Natural killer cell (primary cell): ENCODE results near the gene TRIM66. TPM values are rescaled to one million over a fixed set of nuclear protein-coding genes. Genes with fewer than 3 reads are reported as not detected.
A peak's percentile ranks its signal among the peaks of the same experiment; 100 is the strongest.

Experiments
- ATAC-seq, 3 donors: fragments of 150-1000 bp in 2 of 3; fragments of 200-7000 bp in 1 of 3; cut with Tn5 transposase; 1 replicate in 1 of 3; 2 replicates in 2 of 3; pipeline ENCODE4 v1.10.0; 2021; ENCODE audit warnings: mild to moderate bottlenecking in 2 of 3, moderate library complexity in 2 of 3
- DNase-seq, 2 donors: peaks; one replicate each; pipeline versions ENCODE4 v3.0.0 to v3.0.0-alpha.2; 2013 to 2021; ENCODE audit warnings: mixed read lengths in 1 of 2
- H3K27ac ChIP-seq: one replicate; pipeline ENCODE4 v1.5.1; 2013; ENCODE audit warnings: mild to moderate bottlenecking, low read length
- H3K27me3 ChIP-seq: one replicate; pipeline ENCODE4 v1.6.1; 2013; ENCODE audit warnings: low read length; ENCODE audit not compliant: control insufficient read depth, insufficient read depth
- H3K36me3 ChIP-seq: one replicate; pipeline ENCODE4 v1.6.1; 2013; ENCODE audit warnings: low read length; ENCODE audit not compliant: control insufficient read depth, insufficient read depth
- H3K4me1 ChIP-seq: one replicate; pipeline ENCODE4 v1.6.1; 2013; ENCODE audit warnings: low read length; ENCODE audit not compliant: control insufficient read depth, insufficient read depth
- H3K4me3 ChIP-seq: one replicate; pipeline ENCODE4 v1.5.1; 2013; ENCODE audit warnings: low read length
- H3K9me3 ChIP-seq: one replicate; pipeline ENCODE4 v1.6.1; 2013; ENCODE audit warnings: low read length; ENCODE audit not compliant: control insufficient read depth, insufficient read depth
- H3K27ac Mint-ChIP-seq, 2 donors: one replicate each; pipeline ENCODE4 v1.8.0; 2022; ENCODE audit warnings: mild to moderate bottlenecking in 2 of 2, mixed read lengths in 2 of 2, moderate library complexity in 1 of 2
- H3K27me3 Mint-ChIP-seq, 2 donors: one replicate each; pipeline ENCODE4 v1.8.0; 2022; ENCODE audit warnings: low read depth in 2 of 2, mixed read lengths in 2 of 2
- H3K36me3 Mint-ChIP-seq: one replicate; pipeline ENCODE4 v1.8.0; 2022; ENCODE audit warnings: mixed read lengths
- H3K4me1 Mint-ChIP-seq, 2 donors: one replicate each; pipeline ENCODE4 v1.8.0; 2022; ENCODE audit warnings: mixed read lengths in 2 of 2
- H3K4me3 Mint-ChIP-seq: one replicate; pipeline ENCODE4 v1.8.0; 2022; ENCODE audit warnings: mild to moderate bottlenecking, moderate library complexity, mixed read lengths
- H3K9me3 Mint-ChIP-seq, 2 donors: one replicate each; pipeline ENCODE4 v1.8.0; 2022; ENCODE audit warnings: mixed read lengths in 2 of 2
- WGBS: methylation state at CpG from one replicate; pipeline ENCODE4 v1.1.7; 2013; ENCODE audit warnings: missing lambda C conversion rate; ENCODE audit not compliant: insufficient coverage; 5-methylcytosine and 5-hydroxymethylcytosine counted together
- intact Hi-C: fragments of 100-400 bp; cut with micrococcal nuclease; formaldehyde crosslinking; loops from one replicate; pipeline ENCODE4 v1.14.2; 2022
- total RNA-seq, 4 donors: library from RNA; stranded (reverse); fragments of 120-200 nt in 1 of 4; gene quantifications; one replicate each; pipeline versions ENCODE4 v1.2.3 to v1.2.4, GENCODE V29; 2013 to 2022
- TF ChIP-seq, protein P1 (sequence below): fragments of 200-600 bp; IDR thresholded peaks from one replicate; pipeline ENCODE4 v1.8.0; 2022; ENCODE audit warnings: antibody characterized with exemption

The TRIM66 gene
- total RNA-seq, 3 donors from 2014 or later (not counting 1 experiment from before 2014, with no cell fraction given) = 13.7 to 24.4 (median 14.3) TPM

DNA sequence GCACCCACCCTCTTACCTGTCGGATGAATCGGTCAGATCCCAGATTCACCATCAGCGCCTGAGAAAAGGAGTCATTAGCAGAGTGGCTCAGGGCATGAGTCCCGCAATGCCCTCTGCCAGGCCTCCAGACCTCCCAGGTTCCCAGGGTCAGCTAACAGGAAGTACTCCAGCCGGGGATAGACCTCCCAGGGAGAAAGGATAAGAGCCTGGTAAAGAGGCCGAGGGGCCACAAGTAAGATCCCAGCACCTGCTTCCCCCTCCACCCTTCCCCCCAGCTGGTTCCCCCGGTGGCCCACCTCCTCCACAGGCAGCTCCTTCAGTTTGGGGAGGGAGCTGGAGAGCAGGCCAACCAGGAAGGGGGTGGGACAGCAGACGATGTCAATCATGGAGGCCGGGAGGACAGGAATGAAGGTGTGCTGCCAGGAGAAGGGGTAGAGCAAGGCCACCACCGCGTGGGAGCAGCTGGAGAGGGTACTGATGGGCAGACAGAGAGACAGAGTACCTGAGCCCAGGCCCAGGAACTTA is 16.5 kb upstream of the TRIM66 start:
- intact Hi-C loops = no loop called here
- H3K4me1 Mint-ChIP-seq = peaks cover 0 to 4% of the 10 kb centered on the region in 2 donors
- WGBS = 94% methylated on average over 9 of the region's 11 CpGs

DNA sequence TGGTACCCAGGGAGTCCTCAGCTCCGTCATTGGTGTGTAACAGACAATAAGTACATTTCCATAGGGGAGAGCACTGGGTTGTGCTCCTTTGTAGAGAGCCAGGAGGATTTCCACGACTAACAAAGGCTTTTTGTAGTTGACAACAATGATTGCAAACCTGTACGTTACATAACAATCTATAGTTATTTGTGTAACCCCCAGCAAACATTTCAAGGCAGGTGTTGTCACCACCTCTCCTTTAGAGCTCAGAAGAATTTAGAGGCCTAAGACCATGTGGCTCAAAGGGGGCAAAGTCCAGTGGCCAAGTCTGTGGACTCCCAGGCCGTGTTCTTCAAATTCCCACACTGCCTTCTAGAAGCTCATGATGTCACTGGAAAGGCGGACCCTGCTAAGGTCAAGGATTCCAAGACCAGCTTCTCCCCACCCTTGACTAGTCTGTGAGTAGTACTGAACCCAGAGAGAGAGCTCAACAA is 15.9 kb upstream of the TRIM66 start:
- TF ChIP-seq, protein P1, sequence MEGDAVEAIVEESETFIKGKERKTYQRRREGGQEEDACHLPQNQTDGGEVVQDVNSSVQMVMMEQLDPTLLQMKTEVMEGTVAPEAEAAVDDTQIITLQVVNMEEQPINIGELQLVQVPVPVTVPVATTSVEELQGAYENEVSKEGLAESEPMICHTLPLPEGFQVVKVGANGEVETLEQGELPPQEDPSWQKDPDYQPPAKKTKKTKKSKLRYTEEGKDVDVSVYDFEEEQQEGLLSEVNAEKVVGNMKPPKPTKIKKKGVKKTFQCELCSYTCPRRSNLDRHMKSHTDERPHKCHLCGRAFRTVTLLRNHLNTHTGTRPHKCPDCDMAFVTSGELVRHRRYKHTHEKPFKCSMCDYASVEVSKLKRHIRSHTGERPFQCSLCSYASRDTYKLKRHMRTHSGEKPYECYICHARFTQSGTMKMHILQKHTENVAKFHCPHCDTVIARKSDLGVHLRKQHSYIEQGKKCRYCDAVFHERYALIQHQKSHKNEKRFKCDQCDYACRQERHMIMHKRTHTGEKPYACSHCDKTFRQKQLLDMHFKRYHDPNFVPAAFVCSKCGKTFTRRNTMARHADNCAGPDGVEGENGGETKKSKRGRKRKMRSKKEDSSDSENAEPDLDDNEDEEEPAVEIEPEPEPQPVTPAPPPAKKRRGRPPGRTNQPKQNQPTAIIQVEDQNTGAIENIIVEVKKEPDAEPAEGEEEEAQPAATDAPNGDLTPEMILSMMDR = no peak
- 98% methylated on average over 4 of the region's 5 CpGs for WGBS

More for the DNA sequence above, 16.5 kb upstream of the TRIM66 start:
- TF ChIP-seq, protein P1 = no peak
- Mint-ChIP-seq H3K27ac (no peak overlapping the region), H3K36me3 (no peaks in the 10 kb centered on the region), H3K4me3 (no peak overlapping the region), H3K27me3 (no peaks in the 10 kb centered on the region), H3K9me3 (no peaks in the 10 kb centered on the region)
- no peaks in the 10 kb centered on the region for H3K27me3 ChIP-seq
- H3K4me1 ChIP-seq = peaks cover 4% of the 10 kb centered on the region
- ATAC-seq (no peak), DNase-seq (no peak)
- H3K36me3 ChIP-seq = no peaks in the 10 kb centered on the region
- H3K27ac ChIP-seq = no peak overlapping the region
- no peak overlapping the region for H3K4me3 ChIP-seq
- H3K9me3 ChIP-seq = no peaks in the 10 kb centered on the region

DNA sequence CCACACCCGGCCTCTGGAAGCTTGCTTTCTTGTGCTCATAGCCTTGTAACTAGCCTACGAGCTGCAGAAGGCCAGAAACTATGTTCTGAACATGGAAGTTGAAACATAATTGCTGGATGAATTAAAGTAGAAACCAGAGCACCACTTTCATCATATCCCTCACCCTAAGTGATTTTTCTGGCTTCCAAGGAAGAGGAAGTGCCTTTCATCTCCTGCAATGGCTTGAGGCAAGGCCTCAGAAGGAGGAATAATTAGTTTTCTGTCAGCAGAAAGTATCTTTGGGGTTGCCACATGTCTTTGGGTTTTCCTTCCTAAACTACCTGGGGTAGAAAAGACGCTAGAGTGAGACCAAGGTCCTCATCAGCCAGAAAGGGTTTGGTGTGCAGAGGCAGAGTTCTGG is 14.6 kb upstream of the TRIM66 start:
- H3K4me3 Mint-ChIP-seq = no peak overlapping the region
- Histone ChIP-seq H3K4me1 (peaks cover 4% of the 10 kb centered on the region), H3K4me3 (no peak overlapping the region), H3K27ac (no peak overlapping the region), H3K27me3 (no peaks in the 10 kb centered on the region), H3K9me3 (no peaks in the 10 kb centered on the region), H3K36me3 (no peaks in the 10 kb centered on the region)
- ATAC-seq (no peak), DNase-seq (no peak)
- no peaks in the 10 kb centered on the region for H3K36me3 Mint-ChIP-seq
- no peaks in the 10 kb centered on the region for H3K27me3 Mint-ChIP-seq
- peaks cover 0 to 2% of the 10 kb centered on the region in 2 donors for H3K4me1 Mint-ChIP-seq
- H3K9me3 Mint-ChIP-seq = no peaks in the 10 kb centered on the region
- intact Hi-C loops = no loop called here
- TF ChIP-seq, protein P1 = no peak
- H3K27ac Mint-ChIP-seq = peak overlapping the region in 1 of 2 donors; percentile 18
- whole genome bisulfite sequencing = 96% methylated on average over 3 of the region's 3 CpGs

More for the DNA sequence above, 15.9 kb upstream of the TRIM66 start:
- no peak overlapping the region for H3K4me3 ChIP-seq
- no peak overlapping the region for H3K27ac Mint-ChIP-seq
- peaks cover 4% of the 10 kb centered on the region for H3K4me1 ChIP-seq
- peaks cover 0 to 4% of the 10 kb centered on the region in 2 donors for H3K4me1 Mint-ChIP-seq
- H3K4me3 Mint-ChIP-seq = no peak overlapping the region
- no peaks in the 10 kb centered on the region for H3K36me3 ChIP-seq
- no peaks in the 10 kb centered on the region for H3K27me3 Mint-ChIP-seq
- intact Hi-C loops = no loop called here
- no peaks in the 10 kb centered on the region for H3K9me3 Mint-ChIP-seq
- no peak for DNase-seq
- no peaks in the 10 kb centered on the region for H3K36me3 Mint-ChIP-seq
- no peaks in the 10 kb centered on the region for H3K9me3 ChIP-seq
- no peak overlapping the region for H3K27ac ChIP-seq
- H3K27me3 ChIP-seq = no peaks in the 10 kb centered on the region
- ATAC-seq = no peak

DNA sequence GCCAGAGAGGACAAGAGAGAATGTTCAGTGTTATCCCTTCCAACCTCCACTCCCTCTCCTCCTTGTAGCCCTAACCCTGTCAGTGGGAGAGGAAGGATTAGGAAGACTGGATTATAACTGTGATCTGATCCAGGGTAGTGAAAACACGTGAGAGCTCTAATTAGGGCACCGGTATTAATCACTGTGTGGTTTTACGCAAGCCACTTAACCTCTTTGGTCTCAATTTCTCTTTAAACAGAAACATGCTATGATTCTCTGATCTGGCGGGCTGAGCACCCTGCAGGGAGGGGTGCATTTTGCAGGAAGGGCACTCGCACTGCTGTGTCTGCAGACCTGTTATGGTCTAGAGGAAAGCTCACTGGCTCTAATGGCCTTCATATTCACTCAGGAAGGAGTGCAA is 11.7 kb upstream of the TRIM66 start:
- 87% methylated on average over 5 of the region's 5 CpGs for WGBS
- no peak overlapping the region for H3K4me3 Mint-ChIP-seq
- intact Hi-C loops = no loop called here
- no peaks in the 10 kb centered on the region for H3K27me3 Mint-ChIP-seq
- DNase-seq = no peak
- Histone ChIP-seq H3K9me3 (no peaks in the 10 kb centered on the region), H3K36me3 (no peaks in the 10 kb centered on the region), H3K4me1 (no peaks in the 10 kb centered on the region), H3K27me3 (no peaks in the 10 kb centered on the region), H3K4me3 (no peak overlapping the region), H3K27ac (no peak overlapping the region)
- TF ChIP-seq, protein P1 = no peak
- H3K9me3 Mint-ChIP-seq = no peaks in the 10 kb centered on the region
- no peak overlapping the region for H3K27ac Mint-ChIP-seq
- H3K36me3 Mint-ChIP-seq = no peaks in the 10 kb centered on the region
- peaks cover 10 to 11% of the 10 kb centered on the region in 2 donors for H3K4me1 Mint-ChIP-seq
- ATAC-seq = no peak
